Osteocyte (in vitro differentiated cells): ENCODE data around the gene UBFD1. TPM values are rescaled to one million over a fixed set of nuclear protein-coding genes. Genes with fewer than 3 reads are reported as not detected.

Source experiments
- DNase-seq: peaks from one replicate; pipeline ENCODE4 v3.0.0; 2021; ENCODE audit warnings: mixed read lengths; ENCODE audit not compliant: unreplicated experiment; ENCODE audit errors: extremely low spot score
- H3K27ac Mint-ChIP-seq: one replicate; pipeline ENCODE4 v1.8.0; 2021; ENCODE audit warnings: mild to moderate bottlenecking, mixed read lengths; ENCODE audit not compliant: unreplicated experiment
- H3K27me3 Mint-ChIP-seq: one replicate; pipeline ENCODE4 v1.8.0; 2021; ENCODE audit warnings: mixed read lengths; ENCODE audit not compliant: unreplicated experiment
- H3K36me3 Mint-ChIP-seq: one replicate; pipeline ENCODE4 v1.8.0; 2021; ENCODE audit warnings: mixed read lengths; ENCODE audit not compliant: unreplicated experiment
- H3K4me1 Mint-ChIP-seq: one replicate; pipeline ENCODE4 v1.8.0; 2021; ENCODE audit warnings: mixed read lengths; ENCODE audit not compliant: unreplicated experiment
- H3K4me3 Mint-ChIP-seq: one replicate; pipeline ENCODE4 v1.8.0; 2021; ENCODE audit warnings: mild to moderate bottlenecking, moderate library complexity, mixed read lengths; ENCODE audit not compliant: unreplicated experiment
- H3K9me3 Mint-ChIP-seq: one replicate; pipeline ENCODE4 v1.8.0; 2021; ENCODE audit warnings: mixed read lengths; ENCODE audit not compliant: unreplicated experiment
- CTCF ChIP-seq: fragments of 200-600 bp; sonication (generic); IDR thresholded peaks from 2 replicates; pipeline ENCODE4 v1.5.0; 2021; ENCODE audit warnings: antibody characterized with exemption, mild to moderate bottlenecking, moderate library complexity
- total RNA-seq: library from RNA; stranded (reverse); gene quantifications from 2 replicates; pipeline ENCODE4 v1.2.1, GENCODE V29; 2021

UBFD1 gene
- total RNA-seq, 1 donor from 2014 or later: 100 TPM

DNA sequence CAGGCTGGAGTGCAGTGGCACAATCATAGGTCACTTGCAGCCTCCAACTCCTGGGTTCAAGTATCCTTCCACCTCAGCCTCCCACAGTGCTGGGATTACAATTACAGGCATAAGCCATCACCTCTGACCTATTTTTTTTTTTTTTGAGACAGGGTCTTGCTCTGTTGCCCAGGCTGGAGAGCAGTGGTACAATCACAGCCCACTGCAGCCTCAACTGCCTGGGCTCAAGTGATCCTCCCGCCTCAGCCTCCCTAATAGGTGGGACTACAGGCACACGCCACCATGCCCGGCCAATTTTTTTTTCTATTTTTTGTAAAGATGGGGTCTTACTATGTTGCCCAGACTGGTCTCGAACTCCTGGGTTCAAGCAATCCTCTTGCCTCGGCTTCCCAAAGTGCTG, 41.6 kb upstream of the UBFD1 start:
- Mint-ChIP-seq H3K4me1 (no peaks in the 10 kb centered on the region), H3K27me3 (no peaks in the 10 kb centered on the region), H3K4me3 (no peak overlapping the region), H3K36me3 (peaks cover 6% of the 10 kb centered on the region), H3K9me3 (no peaks in the 10 kb centered on the region), H3K27ac (no peak overlapping the region)
- TF ChIP-seq CTCF: no peak
- no peak for DNase-seq

DNA sequence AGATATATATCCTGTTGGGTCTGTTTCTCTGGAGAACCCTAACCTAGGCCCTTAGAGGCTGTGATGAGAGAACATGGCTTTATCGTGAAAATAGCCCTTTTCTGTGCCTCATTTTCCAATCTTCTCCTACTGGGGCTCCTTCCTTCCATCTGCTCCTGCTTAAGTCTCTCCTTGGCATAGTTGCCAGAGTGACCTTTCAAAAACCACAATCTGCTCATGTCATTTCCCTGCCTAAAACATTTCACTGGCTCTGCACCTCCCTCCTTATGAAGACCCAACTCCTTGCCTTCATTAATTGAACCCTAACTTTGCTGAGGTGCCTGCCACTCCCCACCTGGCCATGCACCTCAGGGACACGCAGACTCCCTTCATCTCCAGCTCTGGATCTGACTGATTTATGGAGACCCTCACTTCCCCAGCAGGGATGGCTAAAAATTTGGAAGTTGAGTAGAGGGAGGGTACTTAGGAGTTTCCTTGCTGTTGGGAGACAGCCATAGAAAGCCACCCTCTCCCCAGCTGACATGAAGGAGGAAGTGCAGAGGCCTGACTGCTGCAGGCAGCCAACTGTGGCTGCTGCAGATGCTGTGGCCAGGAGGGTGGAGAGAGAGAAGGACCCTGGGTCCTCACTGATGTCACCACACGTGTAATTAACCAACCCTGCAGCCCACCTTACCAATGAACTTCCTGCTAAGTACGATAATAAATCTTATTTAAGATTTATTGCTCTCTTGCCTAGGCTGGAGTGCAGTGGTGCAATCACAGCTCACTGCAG, 41.0 kb upstream of the UBFD1 start:
- H3K4me1 Mint-ChIP-seq: no peaks in the 10 kb centered on the region
- no peaks in the 10 kb centered on the region for H3K27me3 Mint-ChIP-seq
- no peak for TF ChIP-seq CTCF
- no peak overlapping the region for H3K27ac Mint-ChIP-seq
- H3K4me3 Mint-ChIP-seq: no peak overlapping the region
- H3K36me3 Mint-ChIP-seq: peaks cover 10% of the 10 kb centered on the region
- no peaks in the 10 kb centered on the region for H3K9me3 Mint-ChIP-seq
- DNase-seq: no peak

DNA sequence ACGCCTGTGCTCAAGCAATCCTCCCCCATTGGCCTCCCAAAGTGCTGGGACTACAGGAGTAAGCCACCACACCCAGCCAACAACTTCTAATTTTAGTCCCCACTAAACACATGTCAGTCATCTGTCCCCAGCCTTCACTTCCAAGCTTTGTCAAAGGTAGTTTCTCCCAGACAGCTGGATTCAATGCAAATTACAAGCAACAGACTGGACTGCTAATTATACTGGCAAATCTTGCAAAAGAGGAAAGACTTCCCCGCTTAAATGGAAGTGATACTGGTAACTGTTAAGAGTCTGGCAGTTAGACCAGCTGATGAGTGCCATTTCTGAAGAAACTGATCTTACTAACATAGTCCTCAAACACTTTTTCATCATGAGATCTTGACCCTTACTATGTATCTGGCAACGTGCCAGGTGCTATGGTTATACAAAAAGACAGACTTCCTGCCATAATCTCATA, 39.1 kb upstream of the UBFD1 start:
- Mint-ChIP-seq H3K4me3 (no peak overlapping the region), H3K27me3 (no peaks in the 10 kb centered on the region), H3K4me1 (no peaks in the 10 kb centered on the region), H3K9me3 (no peaks in the 10 kb centered on the region), H3K27ac (no peak overlapping the region), H3K36me3 (peaks cover 24% of the 10 kb centered on the region)
- no peak for DNase-seq
- TF ChIP-seq CTCF: no peak

- Mint-ChIP-seq H3K27me3 (no peaks in the 10 kb centered on the region), H3K9me3 (no peaks in the 10 kb centered on the region), H3K27ac (no peak overlapping the region), H3K36me3 (peaks cover 31% of the 10 kb centered on the region), H3K4me3 (no peak overlapping the region), H3K4me1 (no peaks in the 10 kb centered on the region)
- TF ChIP-seq CTCF: no peak
- DNase-seq: no peak
Observed at GRCh38 chr16:23519282-23519681, 38.2 kb upstream of the UBFD1 start.

DNA sequence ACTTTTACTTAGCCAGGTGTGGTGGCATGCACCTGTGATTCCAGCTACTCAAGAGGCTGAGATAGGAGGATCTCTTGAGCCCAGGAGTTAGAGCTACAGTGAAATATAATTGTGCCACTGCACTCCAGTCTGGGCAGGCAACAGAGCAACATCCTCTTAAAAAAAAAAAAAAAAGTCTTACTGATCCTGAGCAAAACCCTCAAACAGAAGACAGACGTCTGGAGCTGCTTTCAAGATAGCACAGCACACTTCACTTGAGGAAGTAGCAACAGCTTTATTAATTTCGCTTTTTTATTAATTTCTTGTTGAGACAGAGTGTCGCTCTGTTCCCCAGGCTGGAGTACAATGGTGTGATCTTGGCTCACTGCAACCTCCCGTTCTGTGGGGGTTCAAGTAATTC, 37.0 kb upstream of the UBFD1 start:
- H3K27me3 Mint-ChIP-seq: no peaks in the 10 kb centered on the region
- no peak for TF ChIP-seq CTCF
- no peaks in the 10 kb centered on the region for H3K9me3 Mint-ChIP-seq
- H3K4me1 Mint-ChIP-seq: no peaks in the 10 kb centered on the region
- H3K36me3 Mint-ChIP-seq: peaks cover 36% of the 10 kb centered on the region
- no peak overlapping the region for H3K4me3 Mint-ChIP-seq
- no peak for DNase-seq
- no peak overlapping the region for H3K27ac Mint-ChIP-seq
